Panc1 (cell line): ENCODE results near the gene TUBG2. TPM values are rescaled to one million over a fixed set of nuclear protein-coding genes. Genes with fewer than 3 reads are reported as not detected.

ENCODE experiments used
- ATAC-seq: fragments of 200-7000 bp; cut with Tn5 transposase; 2 replicates; pipeline ENCODE4 v1.9.1; 2020; ENCODE audit warnings: mild to moderate bottlenecking, moderate library complexity
- BruUV-seq: library from RNA; stranded (reverse); fragments of 400-500 nt; replicated peaks from 2 replicates; lab custom pipeline; 2021; lab: Mats Ljungman, UMichigan
- CTCF ChIA-PET: fragments of 300-600 bp; sonication (Branson Sonifier 250); formaldehyde crosslinking; loops from one replicate; lab custom pipeline; 2022; ENCODE audit warnings: antibody characterized with exemption; lab: Charles Lee
- POLR2A ChIA-PET: fragments of 300-600 bp; sonication (Branson Sonifier 250); formaldehyde crosslinking; loops from one replicate; lab custom pipeline; 2022; ENCODE audit warnings: antibody characterized with exemption; lab: Charles Lee
- DNase-seq: peaks from one replicate; pipeline ENCODE4 v3.0.0-alpha.2; 2010; ENCODE audit warnings: low read depth, low spot score
- H3K27ac ChIP-seq: 2 replicates; pipeline ENCODE4 v1.5.1; 2011; ENCODE audit warnings: mild to moderate bottlenecking, low read length, inconsistent platforms
- H3K27me3 ChIP-seq: fragments of 200-500 bp; sonication (Bioruptor generic); 2 replicates; pipeline ENCODE4 v1.6.0; 2014; ENCODE audit warnings: low read length, inconsistent platforms; ENCODE audit not compliant: control insufficient read depth, insufficient read depth
- H3K36me3 ChIP-seq: fragments of 200-500 bp; sonication (Bioruptor generic); 2 replicates; pipeline ENCODE4 v1.5.1; 2014; ENCODE audit warnings: inconsistent platforms, mild to moderate bottlenecking, low read length, moderate library complexity; ENCODE audit not compliant: control insufficient read depth, insufficient read depth
- H3K4me1 ChIP-seq: 2 replicates; pipeline ENCODE4 v1.5.1; 2011; ENCODE audit warnings: inconsistent platforms, mild to moderate bottlenecking, low read length, moderate library complexity; ENCODE audit not compliant: control insufficient read depth, insufficient read depth
- H3K4me3 ChIP-seq, 2 experiments: 2 replicates each; pipeline ENCODE4 v1.5.1; 2011 to 2012; ENCODE audit warnings: low read depth in 2 of 2, low read length in 2 of 2, mild to moderate bottlenecking in 2 of 2, inconsistent platforms in 1 of 2, moderate library complexity in 1 of 2
- H3K9me3 ChIP-seq: fragments of 200-500 bp; sonication (Bioruptor generic); 2 replicates; pipeline ENCODE4 v1.5.1; 2014; ENCODE audit warnings: low read depth, mild to moderate bottlenecking, inconsistent platforms, low read length, moderate library complexity; ENCODE audit not compliant: control insufficient read depth, insufficient read depth
- POLR2AphosphoS5 ChIP-seq: IDR thresholded peaks from 2 replicates; pipeline ENCODE4 v1.6.1; 2012; ENCODE audit warnings: mild to moderate bottlenecking, low read depth, low read length, moderate library complexity
- SIN3A ChIP-seq: IDR thresholded peaks from 2 replicates; pipeline ENCODE4 v1.6.1; 2012; ENCODE audit warnings: low read depth, mild to moderate bottlenecking, low read length, moderate library complexity, borderline replicate concordance; ENCODE audit not compliant: insufficient read depth
- TCF7L2 ChIP-seq: IDR thresholded peaks from 2 replicates; pipeline ENCODE4 v1.6.1; 2011; ENCODE audit warnings: mild to moderate bottlenecking, low read depth, low read length, inconsistent platforms
- in situ Hi-C: cut with HindIII; loops from 2 replicates; pipeline ENCODE4 v1.10.0; 2016; ENCODE audit warnings: low sequenced_read_pairs, low pct_unique_long_range_greater_than_20kb
- intact Hi-C: fragments of 100-400 bp; cut with micrococcal nuclease; formaldehyde crosslinking; loops from one replicate; pipeline ENCODE4 v1.10.0; 2022; ENCODE audit not compliant: unreplicated experiment
- total RNA-seq: library from RNA; stranded (reverse); gene quantifications from one replicate; pipeline ENCODE4 v1.2.1, GENCODE V29; 2021; ENCODE audit not compliant: unreplicated experiment
- TF ChIP-seq, protein P1 (sequence below): fragments of 450-650 bp; IDR thresholded peaks from 2 replicates; pipeline ENCODE4 v1.5.1; 2017; ENCODE audit warnings: mild to moderate bottlenecking
- TF ChIP-seq, protein P2 (sequence below), 2 experiments: IDR thresholded peaks; 2 replicates each; pipeline ENCODE4 v1.6.1; 2011 to 2012; ENCODE audit warnings: low read depth in 2 of 2, control low read depth in 1 of 2, low read length in 1 of 2, mild to moderate bottlenecking in 1 of 2, moderate library complexity in 1 of 2; ENCODE audit not compliant: insufficient read depth in 1 of 2

TUBG2 gene
- total RNA-seq, 1 experiment from 2014 or later, result 25.5 TPM

DNA sequence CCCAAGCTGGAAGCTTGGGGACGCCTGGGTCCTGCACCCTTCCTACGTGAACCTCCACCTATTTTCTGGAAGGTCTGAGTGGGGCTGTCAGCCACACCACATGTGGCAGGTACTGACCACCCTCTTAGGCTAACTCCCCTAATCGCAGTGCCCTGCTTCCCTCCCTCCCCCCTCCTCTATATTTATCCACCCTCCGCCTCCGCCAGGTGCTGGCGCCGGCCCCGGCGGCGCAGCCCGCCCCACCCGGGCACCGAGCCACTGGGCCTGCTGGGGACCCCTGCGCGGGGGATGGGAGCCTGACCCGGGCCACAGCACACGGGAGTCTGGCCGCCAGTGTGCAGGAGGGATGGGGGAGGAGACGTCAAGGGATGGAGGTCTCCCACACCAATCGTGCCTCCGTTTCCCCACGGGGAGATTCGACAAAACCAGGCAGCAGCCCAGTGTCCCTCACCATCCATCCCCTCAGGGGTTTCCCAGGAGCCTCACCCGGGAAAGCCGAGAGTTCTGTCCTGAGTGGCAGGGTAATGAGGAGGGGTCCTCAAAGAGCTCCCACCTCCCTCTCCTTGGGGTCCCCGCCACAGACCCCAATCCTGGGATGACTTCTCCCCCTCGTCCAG lies 16.4 kb downstream of the TUBG2 start:
- intact Hi-C loops (loop anchor here (5.0 kb wide), 1 partner anchor 98 kb away; the partner anchor contains the start of gene PSMC3IP), in situ Hi-C loops (no loop called here)
- CTCF ChIA-PET, result no interaction called here
- Histone ChIP-seq H3K4me1 (peaks cover 12% of the 10 kb centered on the region), H3K27me3 (no peaks in the 10 kb centered on the region), H3K27ac (peak overlapping the region; percentile 81), H3K36me3 (no peaks in the 10 kb centered on the region; the same call in 1 of the 2 replicates), H3K4me3 (peak overlapping the region; percentile 85 to 95), H3K9me3 (no peaks in the 10 kb centered on the region)
- no TSS peak for BruUV-seq
- no peak for ATAC-seq
- no peak for DNase-seq
- POLR2A ChIA-PET, result no interaction called here
- TF ChIP-seq, protein P1, sequence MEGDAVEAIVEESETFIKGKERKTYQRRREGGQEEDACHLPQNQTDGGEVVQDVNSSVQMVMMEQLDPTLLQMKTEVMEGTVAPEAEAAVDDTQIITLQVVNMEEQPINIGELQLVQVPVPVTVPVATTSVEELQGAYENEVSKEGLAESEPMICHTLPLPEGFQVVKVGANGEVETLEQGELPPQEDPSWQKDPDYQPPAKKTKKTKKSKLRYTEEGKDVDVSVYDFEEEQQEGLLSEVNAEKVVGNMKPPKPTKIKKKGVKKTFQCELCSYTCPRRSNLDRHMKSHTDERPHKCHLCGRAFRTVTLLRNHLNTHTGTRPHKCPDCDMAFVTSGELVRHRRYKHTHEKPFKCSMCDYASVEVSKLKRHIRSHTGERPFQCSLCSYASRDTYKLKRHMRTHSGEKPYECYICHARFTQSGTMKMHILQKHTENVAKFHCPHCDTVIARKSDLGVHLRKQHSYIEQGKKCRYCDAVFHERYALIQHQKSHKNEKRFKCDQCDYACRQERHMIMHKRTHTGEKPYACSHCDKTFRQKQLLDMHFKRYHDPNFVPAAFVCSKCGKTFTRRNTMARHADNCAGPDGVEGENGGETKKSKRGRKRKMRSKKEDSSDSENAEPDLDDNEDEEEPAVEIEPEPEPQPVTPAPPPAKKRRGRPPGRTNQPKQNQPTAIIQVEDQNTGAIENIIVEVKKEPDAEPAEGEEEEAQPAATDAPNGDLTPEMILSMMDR, result no peak
- TF ChIP-seq SIN3A (no peak), TCF7L2 (no peak), POLR2AphosphoS5 (no peak)
- TF ChIP-seq, protein P2, sequence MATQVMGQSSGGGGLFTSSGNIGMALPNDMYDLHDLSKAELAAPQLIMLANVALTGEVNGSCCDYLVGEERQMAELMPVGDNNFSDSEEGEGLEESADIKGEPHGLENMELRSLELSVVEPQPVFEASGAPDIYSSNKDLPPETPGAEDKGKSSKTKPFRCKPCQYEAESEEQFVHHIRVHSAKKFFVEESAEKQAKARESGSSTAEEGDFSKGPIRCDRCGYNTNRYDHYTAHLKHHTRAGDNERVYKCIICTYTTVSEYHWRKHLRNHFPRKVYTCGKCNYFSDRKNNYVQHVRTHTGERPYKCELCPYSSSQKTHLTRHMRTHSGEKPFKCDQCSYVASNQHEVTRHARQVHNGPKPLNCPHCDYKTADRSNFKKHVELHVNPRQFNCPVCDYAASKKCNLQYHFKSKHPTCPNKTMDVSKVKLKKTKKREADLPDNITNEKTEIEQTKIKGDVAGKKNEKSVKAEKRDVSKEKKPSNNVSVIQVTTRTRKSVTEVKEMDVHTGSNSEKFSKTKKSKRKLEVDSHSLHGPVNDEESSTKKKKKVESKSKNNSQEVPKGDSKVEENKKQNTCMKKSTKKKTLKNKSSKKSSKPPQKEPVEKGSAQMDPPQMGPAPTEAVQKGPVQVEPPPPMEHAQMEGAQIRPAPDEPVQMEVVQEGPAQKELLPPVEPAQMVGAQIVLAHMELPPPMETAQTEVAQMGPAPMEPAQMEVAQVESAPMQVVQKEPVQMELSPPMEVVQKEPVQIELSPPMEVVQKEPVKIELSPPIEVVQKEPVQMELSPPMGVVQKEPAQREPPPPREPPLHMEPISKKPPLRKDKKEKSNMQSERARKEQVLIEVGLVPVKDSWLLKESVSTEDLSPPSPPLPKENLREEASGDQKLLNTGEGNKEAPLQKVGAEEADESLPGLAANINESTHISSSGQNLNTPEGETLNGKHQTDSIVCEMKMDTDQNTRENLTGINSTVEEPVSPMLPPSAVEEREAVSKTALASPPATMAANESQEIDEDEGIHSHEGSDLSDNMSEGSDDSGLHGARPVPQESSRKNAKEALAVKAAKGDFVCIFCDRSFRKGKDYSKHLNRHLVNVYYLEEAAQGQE (IDR thresholded peaks at IDR 0.05; ENCODE audit: insufficient read depth in 1 of 2, low read depth in 2 of 2, low read length in 1 of 2), result no peak

DNA sequence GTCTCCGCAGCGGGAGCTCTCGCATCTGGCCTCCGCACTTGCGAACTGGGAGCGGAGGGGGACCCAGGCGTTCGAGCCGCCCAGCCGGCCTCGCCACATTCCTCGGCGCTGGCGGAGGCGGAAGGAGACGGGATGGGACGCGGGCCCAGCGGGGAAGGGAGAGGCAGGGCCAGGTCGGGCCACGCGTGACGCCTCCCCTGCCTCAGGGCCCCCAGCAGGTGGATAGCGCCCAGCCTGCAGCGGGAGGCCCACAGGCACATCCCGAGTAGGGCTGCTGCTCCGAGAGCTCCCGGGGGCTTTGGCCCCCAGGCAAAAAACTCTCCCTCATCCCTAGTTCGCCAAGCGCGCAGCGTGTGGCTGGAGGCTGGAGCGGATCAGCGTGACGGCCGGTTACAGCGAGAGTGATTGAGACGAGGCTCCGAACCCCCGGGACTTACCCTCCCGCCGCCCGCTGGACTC lies 16.9 kb downstream of the TUBG2 start:
- Histone ChIP-seq H3K9me3 (no peaks in the 10 kb centered on the region), H3K36me3 (no peaks in the 10 kb centered on the region; the same call in 1 of the 2 replicates), H3K4me3 (peak overlapping the region; percentile 85 to 95), H3K27ac (peak overlapping the region; percentile 81), H3K27me3 (no peaks in the 10 kb centered on the region), H3K4me1 (peaks cover 14% of the 10 kb centered on the region)
- TF ChIP-seq TCF7L2, result no peak
- POLR2A ChIA-PET, result no interaction called here
- no TSS peak for BruUV-seq
- CTCF ChIA-PET, result no interaction called here
- ATAC-seq (no peak), DNase-seq (no peak)
- in situ Hi-C loops (no loop called here), intact Hi-C loops (loop anchor here (5.0 kb wide), 1 partner anchor 99 kb away; the partner anchor contains the start of gene PSMC3IP)
